ENCODE data around the gene EXOC1L.

The EXOC1L gene

DNA sequence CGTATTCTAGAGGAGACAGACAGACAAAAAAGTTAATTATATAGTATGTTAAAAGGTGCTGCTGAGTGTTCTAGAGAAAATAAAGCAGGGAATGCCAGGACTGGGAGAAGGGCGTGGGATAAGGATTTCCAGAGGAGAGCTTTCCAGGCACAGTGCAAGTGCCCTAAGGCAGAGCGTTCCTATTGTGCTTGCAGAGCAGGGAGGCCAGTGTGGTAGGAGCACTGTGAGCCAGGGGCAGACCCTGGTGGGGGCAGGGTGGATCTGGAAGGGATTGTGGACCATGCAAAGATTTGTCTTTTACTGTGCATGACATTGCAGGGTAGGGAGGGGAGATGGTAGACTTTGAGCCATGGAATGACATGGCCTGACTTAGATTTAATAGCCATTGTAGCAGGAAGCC lies 59.6 kb downstream of the EXOC1L start:
- DNase-seq (ENCODE audit: low read depth in 4 of 4, low spot score in 1 of 4): no peak

- DNase-seq (ENCODE audit: low read depth in 4 of 4, low spot score in 1 of 4): no peak
Measured at GRCh38 chr4:55880652-55881280, 61.2 kb downstream of the EXOC1L start.

GRCh38 chr4:55884093-55884850 lies 64.7 kb downstream of the EXOC1L start:
- DNase-seq (ENCODE audit: low read depth in 4 of 4, low spot score in 1 of 4): no peak

DNA sequence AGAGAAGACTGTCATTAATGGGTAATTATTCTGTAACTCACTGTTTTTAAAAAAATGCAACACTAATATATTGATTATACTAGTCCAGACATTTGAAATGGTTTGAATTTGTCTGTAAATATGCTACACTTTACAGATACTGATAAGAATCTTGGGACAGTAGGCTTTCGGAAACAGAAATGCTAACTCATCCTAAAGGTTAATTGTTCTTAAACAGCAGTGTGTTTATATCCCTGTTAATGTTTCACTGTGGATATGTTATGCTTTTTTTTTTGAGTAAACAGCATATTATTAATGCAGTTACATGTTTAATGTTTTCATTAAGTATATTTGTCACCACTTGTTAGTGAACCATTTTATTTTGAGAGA lies 65.2 kb downstream of the EXOC1L start:
- DNase-seq (ENCODE audit: low read depth in 4 of 4, low spot score in 1 of 4): no peak

Data from stimulated activated CD4-positive, alpha-beta T cell treated with anti-CD3 and anti-CD28 coated beads, Interleukin-1b, Interleukin-23, amount 100 ng/mL, for 24 hours (primary cell).